Transverse colon (tissue), 4 donors: Measurements from ENCODE around the gene KSR1. TPM values are rescaled to one million over a fixed set of nuclear protein-coding genes. Genes with fewer than 3 reads are reported as not detected.

Experiments used
- DNase-seq: peaks from one replicate; pipeline ENCODE4 v3.0.0-alpha.2; 2019
- H3K27ac ChIP-seq, 4 donors: fragments of 200-600 bp; sonication (generic); 2 replicates each; pipeline ENCODE4 v1.5.1; 2016 to 2018; ENCODE audit warnings: inconsistent platforms in 4 of 4
- H3K27me3 ChIP-seq: fragments of 200-600 bp; sonication (generic); 2 replicates; pipeline ENCODE4 v1.5.1; 2017; ENCODE audit warnings: inconsistent platforms
- H3K36me3 ChIP-seq, 4 donors: fragments of 200-600 bp; sonication (generic); 2 replicates each; pipeline ENCODE4 v1.5.1; 2017 to 2019; ENCODE audit warnings: inconsistent platforms in 4 of 4
- H3K4me1 ChIP-seq, 4 donors: fragments of 200-600 bp; sonication (generic); 2 replicates each; pipeline ENCODE4 v1.5.1; 2017 to 2020; ENCODE audit warnings: inconsistent platforms in 4 of 4
- H3K4me3 ChIP-seq, 4 donors: fragments of 200-600 bp; sonication (generic); 1 replicate in 1 of 4; 2 replicates in 3 of 4; pipeline versions ENCODE4 v1.5.1 to v1.6.1; 2017 to 2019; ENCODE audit warnings: inconsistent platforms in 4 of 4
- H3K9me3 ChIP-seq, 2 donors: fragments of 200-600 bp; sonication (generic); 2 replicates each; pipeline ENCODE4 v1.5.1; 2017 to 2019; ENCODE audit warnings: inconsistent platforms in 2 of 2
- CTCF ChIP-seq, 5 experiments: fragments of 200-600 bp in 3 of 5; fragments of 450-650 bp in 2 of 5; sonication (generic) in 3 of 5; IDR thresholded peaks; 1 replicate in 2 of 5; 2 replicates in 3 of 5; pipeline ENCODE4 v1.5.1; 2016 to 2017; ENCODE audit warnings: antibody characterized with exemption in 5 of 5, inconsistent platforms in 3 of 5, mild to moderate bottlenecking in 2 of 5, moderate library complexity in 1 of 5
- EP300 ChIP-seq: sonication (generic); formaldehyde crosslinking; IDR thresholded peaks from one replicate; pipeline ENCODE4 v1.6.1; 2017; ENCODE audit warnings: antibody characterized with exemption, low read depth
- POLR2A ChIP-seq: fragments of 450-650 bp; IDR thresholded peaks from one replicate; pipeline ENCODE4 v1.6.1; 2016; ENCODE audit warnings: antibody characterized with exemption, mild to moderate bottlenecking, moderate library complexity
- POLR2AphosphoS5 ChIP-seq, 3 donors: sonication (generic); formaldehyde crosslinking; IDR thresholded peaks; one replicate each; pipeline ENCODE4 v1.6.1; 2016; ENCODE audit warnings: antibody characterized with exemption in 3 of 3
- WGBS, 2 donors: methylation state at CpG; one replicate each; pipeline ENCODE4 v1.1.5; 2018; ENCODE audit warnings: low coverage in 1 of 2; 5-methylcytosine and 5-hydroxymethylcytosine counted together
- in situ Hi-C, 4 donors: fragments of 200-750 bp; cut with MboI; loops; one replicate each; pipeline versions ENCODE4 v1.15.0 to v1.15.1; 2017; ENCODE audit warnings: low sequenced_read_pairs in 3 of 4, low pct_ligation_motif_present in 1 of 4, low pct_unique_long_range_greater_than_20kb in 1 of 4
- intact Hi-C: fragments of 100-400 bp; cut with DNase I; formaldehyde crosslinking; loops from one replicate; pipeline ENCODE4 v1.15.1; 2023; ENCODE audit warnings: low total_unique reads
- total RNA-seq, 4 donors: library from RNA; depleted of rRNA; stranded (reverse); fragments of >200 nt; gene quantifications; one replicate each; pipeline ENCODE4 v1.1.0, GENCODE V29; 2016

Gene KSR1
- total RNA-seq, 4 donors from 2014 or later: 8.2 to 55.7 (median 30.9) TPM

GRCh38 chr17:27541301-27542023, 85.2 kb downstream of the KSR1 start:
- WGBS, 2 donors: 79 to 100% methylated on average over 1 to 6 of the region's 6 CpGs
- in situ Hi-C loops (loop anchor here in 1 of 4 donors (25.0 kb wide), 1 partner anchor 179 kb away; no protein-coding TSS in a partner anchor), intact Hi-C loops (no loop called here)
- Histone ChIP-seq H3K27ac (peak overlapping the region; percentile 64 to 85 (median 73)), H3K4me1 (peaks cover 24 to 57% (median 31%) of the 10 kb centered on the region in 4 donors), H3K9me3 (no peaks in the 10 kb centered on the region), H3K4me3 (no peak overlapping the region), H3K27me3 (no peaks in the 10 kb centered on the region), H3K36me3 (no peaks in the 10 kb centered on the region)
- DNase-seq: no peak
- no peak for TF ChIP-seq EP300

- H3K27ac ChIP-seq: no peak overlapping the region
- TF ChIP-seq POLR2A: no peak
- no peaks in the 10 kb centered on the region for H3K9me3 ChIP-seq
- H3K4me3 ChIP-seq: no peak overlapping the region
- peaks cover 19 to 56% (median 28%) of the 10 kb centered on the region in 4 donors for H3K4me1 ChIP-seq
- no peaks in the 10 kb centered on the region for H3K36me3 ChIP-seq
- DNase-seq: peak; percentile 32
- intact Hi-C loops: no loop called here
- H3K27me3 ChIP-seq: no peaks in the 10 kb centered on the region
- 83% methylated on average over 6 of the region's 6 CpGs; no CpG with 5 or more reads in 1 of the 2 donors for WGBS, 2 donors
- in situ Hi-C loops: loop anchor here in 1 of 4 donors (25.0 kb wide), 1 partner anchor 181 kb away; no protein-coding TSS in a partner anchor
Observed at GRCh38 chr17:27542841-27543463, 86.7 kb downstream of the KSR1 start.

GRCh38 chr17:27543464-27543856, 87.2 kb downstream of the KSR1 start:
- no peak overlapping the region for H3K27ac ChIP-seq
- H3K4me3 ChIP-seq: no peak overlapping the region
- no peaks in the 10 kb centered on the region for H3K9me3 ChIP-seq
- DNase-seq: no peak
- no peaks in the 10 kb centered on the region for H3K36me3 ChIP-seq
- no peak for TF ChIP-seq POLR2A
- no peak for TF ChIP-seq CTCF (IDR thresholded peaks at IDR 0.05)
- TF ChIP-seq POLR2AphosphoS5 (IDR thresholded peaks at IDR 0.05): no peak
- TF ChIP-seq EP300: no peak
- intact Hi-C loops: no loop called here
- 97% methylated on average over 9 of the region's 9 CpGs; no CpG with 5 or more reads in 1 of the 2 donors for WGBS, 2 donors
- H3K4me1 ChIP-seq: peaks cover 19 to 56% (median 28%) of the 10 kb centered on the region in 4 donors
- in situ Hi-C loops: loop anchor here in 1 of 4 donors (25.0 kb wide), 1 partner anchor 181 kb away; no protein-coding TSS in a partner anchor
- H3K27me3 ChIP-seq: no peaks in the 10 kb centered on the region

GRCh38 chr17:27543958-27544349, 87.7 kb downstream of the KSR1 start:
- intact Hi-C loops (no loop called here), in situ Hi-C loops (loop anchor here in 1 of 4 donors (25.0 kb wide), 1 partner anchor 182 kb away; no protein-coding TSS in a partner anchor)
- 78% methylated on average over 9 of the region's 9 CpGs; no CpG with 5 or more reads in 1 of the 2 donors for WGBS, 2 donors
- H3K27me3 ChIP-seq: no peaks in the 10 kb centered on the region
- H3K9me3 ChIP-seq: no peaks in the 10 kb centered on the region
- H3K36me3 ChIP-seq: no peaks in the 10 kb centered on the region
- TF ChIP-seq EP300 (no peak), POLR2A (no peak), POLR2AphosphoS5 (IDR thresholded peaks at IDR 0.05) (no peak), CTCF (IDR thresholded peaks at IDR 0.05) (no peak)
- H3K4me3 ChIP-seq: no peak overlapping the region
- peaks cover 19 to 56% (median 28%) of the 10 kb centered on the region in 4 donors for H3K4me1 ChIP-seq
- H3K27ac ChIP-seq: no peak overlapping the region
- DNase-seq: no peak
